Endometrial microvascular endothelial cells (primary cell): Measurements from ENCODE around the gene SCN1B. TPM values are rescaled to one million over a fixed set of nuclear protein-coding genes. Genes with fewer than 3 reads are reported as not detected.
"Not testable (repeated sequence)": the region's sequence is repeated elsewhere in the genome, so short reads cannot be mapped to it uniquely, and the experiment has no call there.

ENCODE experiments used
- in situ Hi-C: cut with HindIII; loops from 2 replicates; pipeline ENCODE4 v1.10.0; 2017; ENCODE audit warnings: low sequenced_read_pairs, low pct_unique_long_range_greater_than_20kb; ENCODE audit errors: inconsistent ontology term
- total RNA-seq: library from RNA; depleted of rRNA; stranded (reverse); fragments of >200 nt; gene quantifications from one replicate; pipeline ENCODE4 v1.2.3, GENCODE V29; 2015; ENCODE audit errors: inconsistent ontology term

SCN1B gene
- 11.1 TPM for total RNA-seq

GRCh38 chr19:35030257-35031071, at the start of gene SCN1B:
Gene SCN1B, plus strand, starts transcription at chr19:35030470. Its CDS starts 351 bp downstream, at chr19:35030821.
- in situ Hi-C loops: no loop called here

DNA sequence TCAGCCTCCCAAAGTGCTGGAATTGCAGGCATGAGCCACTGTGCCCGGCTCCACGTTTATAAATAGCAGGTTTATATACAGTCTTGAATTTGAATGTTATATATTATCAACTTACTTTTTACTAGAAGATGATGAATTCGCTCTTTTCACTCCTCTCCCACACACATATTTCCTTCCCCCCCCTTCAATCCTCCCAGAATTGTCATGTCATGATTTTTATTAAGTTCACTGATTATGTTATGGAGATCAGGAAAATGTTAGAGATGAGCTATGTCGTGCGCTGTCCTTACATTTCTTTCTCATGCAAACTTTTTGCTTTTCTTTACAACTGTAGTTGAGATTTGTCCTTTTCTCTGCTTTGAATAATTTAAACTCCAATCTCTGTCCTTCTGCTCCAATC, 48.0 kb upstream of the SCN1B start:
- in situ Hi-C loops: no loop called here

GRCh38 chr19:34983786-34984185, 46.5 kb upstream of the SCN1B start:
- in situ Hi-C loops: no loop called here

- in situ Hi-C loops: no loop called here
Measured at GRCh38 chr19:34984287-34984686, 46.0 kb upstream of the SCN1B start.

GRCh38 chr19:34985249-34986022, 44.8 kb upstream of the SCN1B start:
- in situ Hi-C loops: no loop called here

- in situ Hi-C loops: no loop called here
Measured at GRCh38 chr19:34988119-34988518, 42.2 kb upstream of the SCN1B start.

DNA sequence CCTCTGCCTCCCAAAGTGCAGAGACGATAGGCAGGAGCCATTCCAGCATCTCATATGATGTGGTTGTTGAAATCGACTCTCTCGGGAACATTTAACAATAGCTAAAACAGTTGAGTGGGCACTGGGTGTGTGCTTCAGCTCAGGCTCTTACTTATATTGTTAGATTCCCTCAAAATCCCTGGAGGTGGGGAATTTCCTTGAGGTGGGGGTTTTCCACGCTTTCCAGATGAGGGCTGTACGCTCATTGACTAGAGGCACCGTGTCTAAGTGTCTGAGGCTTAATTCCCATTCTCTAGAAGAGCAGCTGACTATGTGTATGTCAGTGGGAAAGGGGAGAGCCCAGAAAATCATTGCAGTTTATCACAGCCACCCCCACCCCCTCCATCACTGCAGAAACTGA, 41.0 kb upstream of the SCN1B start:
- in situ Hi-C loops: no loop called here

- in situ Hi-C loops: no loop called here
Measured at GRCh38 chr19:34990578-34991192, 39.6 kb upstream of the SCN1B start.

GRCh38 chr19:34991542-34992333, 38.5 kb upstream of the SCN1B start:
- in situ Hi-C loops: no loop called here

- in situ Hi-C loops: not testable (repeated sequence)
Measured at GRCh38 chr19:34992582-34992981, 37.7 kb upstream of the SCN1B start.

DNA sequence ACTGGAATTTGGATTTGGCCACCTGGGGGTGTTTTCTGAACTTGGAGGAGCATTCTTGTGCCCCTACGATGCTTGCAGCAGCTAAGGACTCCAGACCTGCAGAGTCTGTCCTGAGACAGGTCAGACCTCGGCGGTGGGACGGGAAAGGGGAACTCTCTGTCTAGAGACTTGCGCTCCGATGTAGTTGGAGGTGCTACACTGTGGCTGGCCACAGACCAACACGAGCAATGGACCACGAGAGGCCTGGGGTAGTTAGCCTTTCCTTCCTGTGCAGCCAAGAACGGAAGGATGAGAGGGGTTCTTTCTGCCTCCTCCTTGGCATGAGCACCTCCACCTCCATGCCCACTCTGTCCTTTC, 36.0 kb upstream of the SCN1B start:
- in situ Hi-C loops: no loop called here

DNA sequence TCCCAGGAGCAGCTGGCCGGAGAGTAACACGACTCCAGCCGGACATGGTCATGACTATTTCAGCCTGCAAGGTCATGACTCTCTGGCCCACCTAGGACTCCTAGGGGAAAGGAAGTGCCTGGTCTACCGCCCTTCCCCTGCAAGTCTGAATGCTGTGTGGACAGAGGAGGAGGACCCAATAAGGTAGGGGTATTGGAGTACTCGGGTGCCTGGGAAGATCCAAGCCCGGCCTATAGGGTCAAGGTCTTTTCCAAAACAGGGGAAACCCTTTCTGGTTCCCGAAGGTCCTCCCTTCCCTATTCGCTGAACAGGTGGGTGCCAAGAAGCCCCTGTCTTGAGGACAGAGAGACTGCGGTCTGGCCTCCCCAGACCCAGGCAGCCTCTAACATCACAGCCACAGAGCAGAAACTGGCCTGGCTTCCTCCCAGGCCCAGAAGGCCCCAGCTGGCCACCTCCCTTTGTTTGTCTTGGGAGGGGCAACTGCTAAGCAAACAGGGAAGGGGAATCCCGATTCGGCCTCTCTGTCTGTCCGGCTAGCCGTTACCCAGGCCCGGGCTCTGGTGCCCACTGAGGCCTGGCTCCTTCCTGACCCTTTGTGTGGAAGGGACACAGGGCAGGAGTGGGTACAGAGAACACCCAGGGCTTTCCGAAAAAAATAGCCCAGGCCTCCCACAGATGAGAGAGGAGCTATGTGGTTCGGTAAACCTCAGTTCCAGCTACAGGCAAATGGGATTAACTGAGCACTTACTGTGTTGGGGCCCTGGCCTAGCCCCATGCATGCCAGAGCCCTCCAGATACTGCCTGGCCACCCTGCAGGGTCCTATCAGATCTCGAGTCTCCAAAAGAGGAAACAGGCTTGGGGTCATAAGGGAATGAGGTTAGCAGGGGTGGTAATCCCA, 35.4 kb upstream of the SCN1B start:
- in situ Hi-C loops: no loop called here

DNA sequence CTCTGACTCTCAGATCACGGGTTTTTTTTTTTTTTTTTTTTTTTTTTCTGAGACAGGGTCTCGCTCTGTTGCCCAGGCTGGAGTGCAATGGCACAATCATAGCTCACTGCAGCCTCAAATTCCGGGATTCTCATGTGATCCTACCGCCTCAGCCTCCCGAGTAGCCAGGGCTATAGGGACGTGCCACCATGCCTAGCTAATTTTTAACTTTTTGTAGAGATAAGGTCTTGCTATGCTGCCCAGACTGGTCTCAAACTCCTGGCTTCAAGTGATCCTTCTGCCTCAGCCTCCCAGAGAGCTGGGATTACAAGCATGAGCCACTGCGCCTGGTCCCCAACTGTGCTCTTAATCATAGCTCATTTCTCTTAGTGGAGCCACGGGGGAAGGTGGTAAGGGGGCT, 34.7 kb upstream of the SCN1B start:
- in situ Hi-C loops: no loop called here

GRCh38 chr19:34997071-34997617, 33.1 kb upstream of the SCN1B start:
- in situ Hi-C loops: no loop called here

- in situ Hi-C loops: not testable (repeated sequence)
Measured at GRCh38 chr19:34998224-34998623, 32.0 kb upstream of the SCN1B start.

- in situ Hi-C loops: no loop called here
Measured at GRCh38 chr19:34998777-34999497, 31.3 kb upstream of the SCN1B start.
